ENCODE measurements around the gene COLEC11. TPM values are rescaled to one million over a fixed set of nuclear protein-coding genes. Genes with fewer than 3 reads are reported as not detected.

The COLEC11 gene
- total RNA-seq, 4 donors from 2014 or later, result 0.66 to 6.7 (median 1.6) TPM; not detected in 1

GRCh38 chr2:3678212-3678611 lies 83.3 kb downstream of the COLEC11 start:
- TF ChIP-seq EP300 (IDR thresholded peaks at IDR 0.05), result no peak
- TF ChIP-seq POLR2A (IDR thresholded peaks at IDR 0.05), result no peak
- no peak for TF ChIP-seq CTCF (IDR thresholded peaks at IDR 0.05)
- Histone ChIP-seq H3K27me3 (no peaks in the 10 kb centered on the region), H3K27ac (no peak overlapping the region), H3K4me3 (no peak overlapping the region), H3K9me3 (no peaks in the 10 kb centered on the region), H3K36me3 (no peaks in the 10 kb centered on the region), H3K4me1 (no peaks in the 10 kb centered on the region)
- no peak for DNase-seq (ENCODE audit: low spot score in 2 of 2)
- WGBS, 2 donors, result 81 to 90% methylated on average over 9 of the region's 9 CpGs

- no peak for DNase-seq (ENCODE audit: low spot score in 2 of 2)
- 88 to 91% methylated on average over 2 of the region's 2 CpGs for WGBS, 2 donors
Measured at GRCh38 chr2:3679180-3679579, 84.3 kb downstream of the COLEC11 start.

GRCh38 chr2:3679616-3680393 lies 84.9 kb downstream of the COLEC11 start:
- TF ChIP-seq CTCF (IDR thresholded peaks at IDR 0.05) (no peak), EP300 (IDR thresholded peaks at IDR 0.05) (no peak), POLR2A (IDR thresholded peaks at IDR 0.05) (no peak)
- no peak overlapping the region for H3K27ac ChIP-seq
- DNase-seq (ENCODE audit: low spot score in 2 of 2), result no peak
- H3K4me1 ChIP-seq, result no peaks in the 10 kb centered on the region
- no peaks in the 10 kb centered on the region for H3K36me3 ChIP-seq
- no peak overlapping the region for H3K4me3 ChIP-seq
- H3K27me3 ChIP-seq, result no peaks in the 10 kb centered on the region
- 83 to 84% methylated on average over 23 of the region's 23 CpGs for WGBS, 2 donors
- no peaks in the 10 kb centered on the region for H3K9me3 ChIP-seq

More at GRCh38 chr2:3679180-3679579, 84.3 kb downstream of the COLEC11 start:
- no peaks in the 10 kb centered on the region for H3K9me3 ChIP-seq
- H3K4me1 ChIP-seq, result no peaks in the 10 kb centered on the region
- no peaks in the 10 kb centered on the region for H3K36me3 ChIP-seq
- H3K27me3 ChIP-seq, result no peaks in the 10 kb centered on the region
- no peak overlapping the region for H3K27ac ChIP-seq
- H3K4me3 ChIP-seq, result no peak overlapping the region
- no peak for TF ChIP-seq CTCF (IDR thresholded peaks at IDR 0.05)
- TF ChIP-seq EP300 (IDR thresholded peaks at IDR 0.05), result no peak
- no peak for TF ChIP-seq POLR2A (IDR thresholded peaks at IDR 0.05)

- TF ChIP-seq CTCF (IDR thresholded peaks at IDR 0.05), result no peak
- DNase-seq (ENCODE audit: low spot score in 2 of 2), result no peak
- Histone ChIP-seq H3K27ac (no peak overlapping the region), H3K4me3 (no peak overlapping the region), H3K9me3 (no peaks in the 10 kb centered on the region), H3K36me3 (no peaks in the 10 kb centered on the region), H3K27me3 (no peaks in the 10 kb centered on the region), H3K4me1 (no peaks in the 10 kb centered on the region)
- 91 to 94% methylated on average over 18 of the region's 18 CpGs for WGBS, 2 donors
Measured at GRCh38 chr2:3680548-3681345, 85.8 kb downstream of the COLEC11 start.

GRCh38 chr2:3681625-3682024 lies 86.7 kb downstream of the COLEC11 start:
- no peaks in the 10 kb centered on the region for H3K27me3 ChIP-seq
- TF ChIP-seq EP300 (IDR thresholded peaks at IDR 0.05) (no peak), CTCF (IDR thresholded peaks at IDR 0.05) (no peak), POLR2A (IDR thresholded peaks at IDR 0.05) (no peak)
- 87 to 90% methylated on average over 5 of the region's 5 CpGs for WGBS, 2 donors
- H3K36me3 ChIP-seq, result no peaks in the 10 kb centered on the region
- no peaks in the 10 kb centered on the region for H3K4me1 ChIP-seq
- no peak overlapping the region for H3K4me3 ChIP-seq
- H3K27ac ChIP-seq, result no peak overlapping the region
- no peaks in the 10 kb centered on the region for H3K9me3 ChIP-seq
- no peak for DNase-seq (ENCODE audit: low spot score in 2 of 2)
